AG10803 (cell line): Measurements from ENCODE around the gene ROR2.
"Not testable (repeated sequence)": the region's sequence is repeated elsewhere in the genome, so short reads cannot be mapped to it uniquely, and the experiment has no call there.

ENCODE experiments used
- DNase-seq: peaks from one replicate; pipeline ENCODE4 v3.0.0; 2010; ENCODE audit warnings: low read depth
- H3K4me3 ChIP-seq: 2 replicates; pipeline ENCODE4 v1.5.1; 2011; ENCODE audit warnings: mild to moderate bottlenecking, low read length, control low read depth
- CTCF ChIP-seq: conservative IDR thresholded peaks from 2 replicates; pipeline ENCODE4 v1.5.1; 2011; ENCODE audit warnings: mild to moderate bottlenecking, low read length, control low read depth, inconsistent platforms

ROR2 gene

DNA sequence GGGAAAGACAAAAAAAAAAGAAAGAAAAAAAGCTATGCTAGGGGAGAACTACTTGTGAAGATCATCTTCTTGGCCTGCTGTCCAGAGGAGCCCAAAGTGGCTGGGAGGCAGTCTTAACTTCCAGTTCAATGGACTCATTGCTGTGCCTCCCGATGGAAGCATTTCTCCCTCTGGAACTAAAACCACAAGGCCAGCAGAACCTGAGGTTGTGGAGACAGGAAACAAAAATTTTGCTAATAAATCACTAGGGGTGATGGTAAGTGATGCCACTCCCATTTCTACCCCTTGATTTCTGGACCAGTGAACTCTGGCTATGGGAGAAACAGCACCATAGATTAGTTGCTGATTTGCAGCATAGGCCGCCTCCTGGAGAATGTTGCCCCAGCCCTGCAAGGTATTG, 402.9 kb downstream of the ROR2 start:
- no peak overlapping the region for H3K4me3 ChIP-seq
- TF ChIP-seq CTCF = no peak
- DNase-seq = no peak

- no peak overlapping the region for H3K4me3 ChIP-seq
- no peak for TF ChIP-seq CTCF
- peak; percentile 63 for DNase-seq
These were observed 403.5 kb downstream of the ROR2 start for GRCh38 chr9:91546574-91546973.

DNA sequence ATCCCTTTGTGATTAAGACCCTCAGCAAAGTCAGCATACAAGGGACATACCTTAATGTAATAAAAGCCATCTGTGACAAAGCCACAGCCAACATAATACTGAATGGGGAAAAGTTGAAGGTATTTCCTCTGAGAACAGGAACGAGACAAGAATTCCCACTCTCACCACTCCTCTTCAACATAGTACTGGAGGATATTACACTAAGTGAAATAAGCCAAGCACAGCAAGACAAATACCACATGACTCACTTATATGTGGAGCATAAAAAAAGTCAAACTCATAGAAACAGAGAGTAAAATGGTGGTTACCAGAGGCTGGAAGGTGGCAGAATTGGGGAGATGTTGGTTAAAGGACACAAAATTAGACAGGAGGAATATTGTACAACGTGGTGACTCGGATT, 408.3 kb downstream of the ROR2 start:
- peak; percentile 40 for DNase-seq
- TF ChIP-seq CTCF = no peak
- H3K4me3 ChIP-seq = no peak overlapping the region

DNA sequence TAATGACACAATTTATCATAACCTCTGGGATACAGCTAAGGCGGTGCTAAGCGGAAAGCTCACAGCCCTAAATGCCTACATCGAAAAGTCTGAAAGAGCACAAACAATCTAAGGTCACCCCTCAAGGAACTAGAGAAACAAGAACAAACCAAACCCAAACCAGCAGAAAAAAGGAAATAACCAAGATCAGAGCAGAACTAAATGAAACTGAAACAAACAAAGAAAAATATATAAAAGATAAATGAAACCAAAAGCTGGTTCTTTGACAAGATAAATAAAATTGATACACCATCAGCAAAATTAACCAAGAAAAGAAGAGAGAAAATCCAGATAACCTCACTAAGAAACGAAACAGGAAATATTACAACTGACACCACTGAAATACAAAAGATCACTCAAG, 409.5 kb downstream of the ROR2 start:
- not testable (repeated sequence) for H3K4me3 ChIP-seq, DNase-seq

GRCh38 chr9:91536211-91536691, 413.8 kb downstream of the ROR2 start:
- TF ChIP-seq CTCF = no peak
- DNase-seq = peak; percentile 39
- no peak overlapping the region for H3K4me3 ChIP-seq

DNA sequence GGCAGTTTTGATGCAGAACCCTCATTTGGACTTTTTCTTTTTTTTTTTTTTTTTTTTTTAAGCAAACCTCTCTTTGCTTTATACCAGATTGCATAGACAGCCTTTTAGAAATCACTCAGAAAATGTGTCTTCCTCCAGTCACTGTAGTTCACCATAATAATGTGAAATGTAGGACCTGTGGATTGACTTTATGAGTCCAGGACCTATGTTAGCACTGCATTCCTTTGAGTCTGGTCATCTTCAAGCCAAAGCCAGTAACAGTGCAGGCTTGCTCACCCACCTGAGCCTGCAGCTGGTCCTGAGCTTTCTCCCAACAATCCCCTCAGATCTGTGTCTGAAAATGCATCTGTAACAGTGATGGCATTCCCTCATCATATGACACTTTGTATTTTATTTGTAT, 415.7 kb downstream of the ROR2 start:
- TF ChIP-seq CTCF = no peak
- peak; percentile 25 for DNase-seq
- H3K4me3 ChIP-seq = no peak overlapping the region

GRCh38 chr9:91533382-91533781, 416.6 kb downstream of the ROR2 start:
- no peak for DNase-seq
- TF ChIP-seq CTCF = no peak
- H3K4me3 ChIP-seq = no peak overlapping the region

- no peak for DNase-seq
- H3K4me3 ChIP-seq = no peak overlapping the region
- TF ChIP-seq CTCF = no peak
These were observed 417.7 kb downstream of the ROR2 start for GRCh38 chr9:91532325-91532724.
